Neuron (in vitro differentiated cells): ENCODE results near the gene NEK11.

ENCODE experiments used
- H2AFZ ChIP-seq: one replicate; pipeline ENCODE4 v1.6.1; 2013; ENCODE audit warnings: low read depth, mild to moderate bottlenecking, inconsistent platforms, low read length, moderate library complexity
- H3K27me3 ChIP-seq: one replicate; pipeline ENCODE4 v1.6.1; 2013; ENCODE audit warnings: low read length; ENCODE audit not compliant: insufficient read depth
- H3K36me3 ChIP-seq: one replicate; pipeline ENCODE4 v1.6.1; 2013; ENCODE audit warnings: low read length; ENCODE audit not compliant: insufficient read depth
- H3K4me1 ChIP-seq: one replicate; pipeline ENCODE4 v1.6.1; 2013; ENCODE audit warnings: low read length; ENCODE audit not compliant: insufficient read depth
- H3K4me3 ChIP-seq: 2 replicates; pipeline ENCODE4 v1.5.1; 2013; ENCODE audit warnings: mild to moderate bottlenecking, low read length, moderate library complexity
- H3K9me3 ChIP-seq: one replicate; pipeline ENCODE4 v1.6.1; 2013; ENCODE audit warnings: low read length

Gene NEK11

DNA sequence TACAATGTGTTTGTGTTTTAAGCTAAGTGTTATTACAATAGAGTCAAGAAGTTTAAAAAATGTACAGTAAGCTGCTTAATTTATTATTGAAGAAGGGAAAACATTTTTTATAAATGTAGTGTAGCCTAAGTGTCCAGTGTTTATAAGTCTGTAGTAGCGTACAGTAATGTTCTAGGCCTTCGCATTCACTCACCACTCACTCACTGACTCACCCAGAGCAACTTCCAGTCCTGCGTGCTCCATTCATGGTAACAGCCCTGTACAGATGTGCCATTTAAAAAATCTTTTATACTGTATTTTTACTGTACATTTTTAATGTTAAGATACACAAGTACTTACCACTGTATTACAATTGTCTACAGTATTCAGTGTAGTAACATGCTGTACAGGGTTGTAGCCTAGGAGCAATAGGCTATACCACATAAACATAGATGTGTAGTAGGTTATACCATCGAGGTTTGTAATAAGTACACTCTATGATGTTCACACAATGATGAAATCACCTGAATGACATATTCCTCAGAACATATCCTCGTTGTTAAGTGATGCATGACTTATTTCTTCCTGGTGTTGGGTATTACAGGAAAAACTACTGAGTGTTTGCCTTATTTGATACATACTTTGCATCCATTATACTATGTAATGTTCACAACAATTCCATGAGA is 198.3 kb downstream of the NEK11 start:
- no peaks in the 10 kb centered on the region for H3K4me1 ChIP-seq
- no peaks in the 10 kb centered on the region for H3K27me3 ChIP-seq
- no peaks in the 10 kb centered on the region for H3K9me3 ChIP-seq
- no peaks in the 10 kb centered on the region for H3K36me3 ChIP-seq
- H2AFZ ChIP-seq = no peak overlapping the region
- no peak overlapping the region for H3K4me3 ChIP-seq

DNA sequence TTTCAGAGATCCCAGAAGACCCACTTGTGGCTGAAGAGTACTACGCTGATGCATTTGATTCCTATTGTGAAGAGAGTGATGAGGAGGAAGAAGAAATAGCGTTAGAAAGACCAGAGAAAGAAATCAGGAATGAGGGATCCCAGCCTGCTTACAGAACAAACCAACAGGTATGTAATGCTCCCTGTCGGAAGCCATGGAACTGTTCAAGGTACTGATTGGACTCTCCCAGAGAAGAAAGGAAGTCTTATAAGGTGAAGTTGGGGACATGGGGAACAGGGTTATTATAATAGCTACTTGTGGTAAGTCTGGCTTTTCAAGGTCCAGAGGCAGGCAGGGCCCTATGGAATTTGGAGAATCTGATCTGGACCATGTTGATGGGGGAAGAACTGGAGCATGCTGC is 201.8 kb downstream of the NEK11 start:
- no peak overlapping the region for H3K4me3 ChIP-seq
- no peaks in the 10 kb centered on the region for H3K9me3 ChIP-seq
- no peak overlapping the region for H2AFZ ChIP-seq
- H3K36me3 ChIP-seq = no peaks in the 10 kb centered on the region
- H3K4me1 ChIP-seq = no peaks in the 10 kb centered on the region
- H3K27me3 ChIP-seq = no peaks in the 10 kb centered on the region

DNA sequence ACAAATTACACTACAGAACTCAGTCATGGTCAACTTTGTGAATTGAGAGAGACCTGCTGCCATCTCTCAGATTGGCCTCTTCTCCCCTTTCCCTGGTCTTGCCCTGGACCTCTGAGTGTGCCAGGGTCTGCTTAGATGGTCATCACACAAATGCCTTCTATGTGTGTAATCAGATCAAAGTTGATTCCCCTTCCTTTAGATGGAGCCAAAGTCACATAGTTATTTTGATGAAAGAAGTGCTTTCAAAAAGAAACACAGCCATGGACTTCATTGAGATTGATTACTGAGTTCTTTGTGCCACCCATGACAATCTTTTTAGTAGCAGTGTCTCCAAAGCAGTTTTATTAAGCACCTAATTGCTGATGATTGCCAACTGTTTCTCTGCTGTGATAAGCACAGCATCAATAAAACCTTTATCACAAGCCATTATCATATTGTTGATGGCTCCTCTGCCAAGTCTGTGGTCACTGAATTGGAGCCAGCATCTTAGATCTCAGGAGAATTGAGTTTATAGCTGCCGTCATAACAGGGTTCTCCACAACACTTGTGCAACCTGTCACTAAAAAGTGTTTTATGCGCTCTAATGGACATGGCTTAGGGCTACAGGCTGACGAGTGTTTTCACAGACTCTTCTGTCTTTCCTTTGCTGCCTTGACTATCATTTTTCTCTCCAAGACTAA is 205.2 kb downstream of the NEK11 start:
- Histone ChIP-seq H3K27me3 (no peaks in the 10 kb centered on the region), H3K4me3 (no peak overlapping the region), H2AFZ (no peak overlapping the region), H3K4me1 (peaks cover 7% of the 10 kb centered on the region), H3K9me3 (no peaks in the 10 kb centered on the region), H3K36me3 (no peaks in the 10 kb centered on the region)

DNA sequence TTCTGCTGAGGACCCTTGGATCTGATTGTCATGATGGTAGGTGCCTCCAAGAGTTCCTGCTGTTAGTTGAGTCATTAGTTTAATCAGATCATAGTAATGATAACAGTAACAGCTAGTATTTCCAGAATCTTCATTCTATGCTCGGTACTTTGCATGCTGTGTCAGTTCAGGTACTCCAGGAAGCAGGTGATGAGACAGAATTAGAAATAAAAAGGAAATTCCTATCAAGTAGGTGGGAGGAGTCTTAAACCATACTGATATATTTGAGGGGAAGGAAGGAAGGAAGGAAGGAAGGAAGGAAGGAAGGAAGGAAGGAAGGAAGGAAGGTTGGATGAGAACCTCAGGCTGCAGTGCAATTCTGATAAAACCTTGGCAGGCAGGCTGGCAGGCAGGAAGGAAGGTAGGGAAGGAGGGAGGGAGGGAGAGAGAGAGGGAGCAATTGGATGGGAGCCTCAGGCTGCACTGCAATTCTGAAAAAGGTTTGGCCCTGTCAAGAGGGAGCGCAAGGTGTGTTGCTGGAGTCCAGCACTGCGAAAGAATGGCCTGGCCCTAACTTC is 206.1 kb downstream of the NEK11 start:
- H3K9me3 ChIP-seq = no peaks in the 10 kb centered on the region
- peaks cover 7% of the 10 kb centered on the region for H3K4me1 ChIP-seq
- no peaks in the 10 kb centered on the region for H3K36me3 ChIP-seq
- no peak overlapping the region for H3K4me3 ChIP-seq
- H3K27me3 ChIP-seq = no peaks in the 10 kb centered on the region
- no peak overlapping the region for H2AFZ ChIP-seq

DNA sequence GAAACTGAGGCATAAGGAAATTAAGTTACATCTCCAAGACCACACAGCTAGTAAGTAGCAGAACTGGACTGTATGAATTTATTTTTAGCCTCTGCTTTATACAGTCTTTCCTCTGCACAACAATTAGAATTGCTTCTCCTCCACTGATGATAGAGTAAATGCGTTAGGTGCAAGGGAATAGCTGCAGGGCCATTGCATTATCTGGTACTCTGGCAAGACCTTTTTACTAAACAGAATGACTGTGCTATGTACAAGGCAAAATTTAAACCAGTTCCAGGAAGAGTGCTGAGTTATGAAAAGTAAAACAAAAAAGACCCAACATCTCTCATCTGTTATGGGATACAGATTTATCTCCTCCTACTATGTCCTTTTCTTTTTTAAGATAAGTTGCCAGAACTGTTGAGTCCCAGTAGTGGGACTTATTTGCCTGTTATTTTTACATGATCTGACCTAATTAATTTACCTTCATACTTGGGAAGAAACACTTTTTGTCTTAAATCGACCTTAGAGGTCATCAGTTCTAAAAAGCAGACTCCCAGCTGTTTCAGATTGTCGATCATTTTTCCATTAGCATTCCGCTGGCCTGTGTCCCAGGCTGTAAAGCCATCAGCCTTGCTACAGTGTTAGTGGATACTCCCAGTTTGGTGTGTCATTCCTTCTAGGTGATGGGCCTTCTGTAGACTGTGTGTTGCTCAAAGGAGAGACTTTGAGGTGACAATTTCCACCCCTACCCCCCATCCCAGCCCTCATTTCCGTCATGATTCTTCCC is 207.4 kb downstream of the NEK11 start:
- H2AFZ ChIP-seq = no peak overlapping the region
- no peak overlapping the region for H3K4me3 ChIP-seq
- peaks cover 7% of the 10 kb centered on the region for H3K4me1 ChIP-seq
- no peaks in the 10 kb centered on the region for H3K36me3 ChIP-seq
- no peaks in the 10 kb centered on the region for H3K9me3 ChIP-seq
- H3K27me3 ChIP-seq = no peaks in the 10 kb centered on the region

DNA sequence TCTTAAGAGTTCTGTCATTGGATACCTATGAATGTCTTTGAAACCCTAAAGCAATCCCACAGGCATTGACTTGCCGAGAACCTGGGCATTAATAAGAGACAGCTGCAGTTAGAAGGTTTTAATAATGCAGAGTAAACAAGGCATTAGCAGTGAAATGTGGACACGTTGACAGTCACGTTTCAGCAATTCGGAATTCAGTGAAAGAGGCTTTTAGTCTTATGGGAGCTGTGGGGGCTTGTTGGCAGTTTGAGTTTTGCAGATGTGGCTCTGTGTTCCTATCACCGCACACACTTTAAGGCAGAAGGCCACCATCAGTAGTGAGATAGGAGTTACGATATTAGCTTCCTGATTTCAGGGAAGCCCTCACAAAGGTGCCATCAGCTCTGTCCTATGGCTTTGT is 209.7 kb downstream of the NEK11 start:
- Histone ChIP-seq H3K9me3 (no peaks in the 10 kb centered on the region), H2AFZ (no peak overlapping the region), H3K27me3 (no peaks in the 10 kb centered on the region), H3K4me1 (peaks cover 7% of the 10 kb centered on the region), H3K4me3 (no peak overlapping the region), H3K36me3 (no peaks in the 10 kb centered on the region)

DNA sequence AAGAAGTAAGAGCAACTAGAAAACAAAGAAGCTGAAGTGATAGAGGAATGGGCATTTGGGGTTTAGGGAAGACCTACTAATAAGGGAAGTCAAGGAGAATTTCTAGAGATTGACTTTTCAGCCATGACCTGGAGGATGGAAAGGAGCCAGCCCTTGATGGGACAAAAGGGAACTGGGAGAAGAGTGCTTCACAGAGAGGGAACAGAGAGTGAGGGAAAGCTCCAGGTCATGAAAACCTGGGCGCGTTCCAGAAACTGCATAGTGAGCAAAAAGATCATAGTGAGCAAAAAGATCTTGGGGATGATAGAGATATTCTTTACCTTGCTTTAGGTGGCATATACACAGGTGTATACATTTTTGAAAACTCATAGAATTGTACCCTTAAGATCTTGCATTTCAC is 211.8 kb downstream of the NEK11 start:
- H3K36me3 ChIP-seq = no peaks in the 10 kb centered on the region
- H3K4me1 ChIP-seq = peaks cover 7% of the 10 kb centered on the region
- H3K27me3 ChIP-seq = no peaks in the 10 kb centered on the region
- H2AFZ ChIP-seq = no peak overlapping the region
- H3K9me3 ChIP-seq = no peaks in the 10 kb centered on the region
- no peak overlapping the region for H3K4me3 ChIP-seq

DNA sequence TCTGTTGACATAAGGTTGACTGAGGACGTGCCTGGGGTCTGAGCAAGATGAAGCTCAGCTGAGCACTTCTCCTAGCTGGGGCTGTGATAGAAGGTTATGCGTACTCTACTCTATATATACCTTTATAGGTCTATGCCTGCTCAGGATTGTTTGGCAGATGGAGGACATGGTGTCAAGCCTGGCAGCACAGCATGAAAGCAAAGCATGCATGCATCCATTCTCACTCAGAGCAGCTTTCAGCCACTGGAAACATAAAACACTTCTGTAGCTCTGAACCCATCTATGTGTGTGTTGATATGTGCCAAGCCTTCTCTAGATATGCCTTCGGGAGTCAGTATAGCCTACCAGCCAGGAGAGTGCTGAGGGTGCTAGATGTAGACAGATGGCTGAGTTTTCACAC is 212.6 kb downstream of the NEK11 start:
- Histone ChIP-seq H3K4me3 (no peak overlapping the region), H3K4me1 (peaks cover 7% of the 10 kb centered on the region), H3K9me3 (no peaks in the 10 kb centered on the region), H2AFZ (no peak overlapping the region), H3K27me3 (no peaks in the 10 kb centered on the region), H3K36me3 (no peaks in the 10 kb centered on the region)

DNA sequence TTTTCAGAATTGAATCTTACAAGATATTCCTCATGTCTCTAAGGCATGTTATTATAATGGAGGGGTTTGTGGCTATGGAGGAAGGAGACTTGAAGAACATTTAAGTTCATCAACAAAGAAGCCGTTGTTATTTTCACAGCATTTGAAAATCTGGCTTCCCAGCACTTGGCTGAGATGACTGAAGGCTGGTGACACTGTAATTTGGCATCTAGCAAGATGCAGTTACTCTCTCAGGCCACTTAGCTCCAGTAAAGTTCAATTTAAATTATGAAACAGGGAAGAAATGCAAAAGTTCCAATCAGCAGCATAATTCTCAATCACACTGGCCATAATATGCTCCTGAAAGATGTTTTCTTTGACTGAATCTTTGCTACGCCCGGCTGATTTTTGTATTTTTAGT is 215.5 kb downstream of the NEK11 start:
- Histone ChIP-seq H3K4me3 (no peak overlapping the region), H3K4me1 (no peaks in the 10 kb centered on the region), H3K36me3 (no peaks in the 10 kb centered on the region), H2AFZ (no peak overlapping the region), H3K9me3 (no peaks in the 10 kb centered on the region), H3K27me3 (no peaks in the 10 kb centered on the region)

DNA sequence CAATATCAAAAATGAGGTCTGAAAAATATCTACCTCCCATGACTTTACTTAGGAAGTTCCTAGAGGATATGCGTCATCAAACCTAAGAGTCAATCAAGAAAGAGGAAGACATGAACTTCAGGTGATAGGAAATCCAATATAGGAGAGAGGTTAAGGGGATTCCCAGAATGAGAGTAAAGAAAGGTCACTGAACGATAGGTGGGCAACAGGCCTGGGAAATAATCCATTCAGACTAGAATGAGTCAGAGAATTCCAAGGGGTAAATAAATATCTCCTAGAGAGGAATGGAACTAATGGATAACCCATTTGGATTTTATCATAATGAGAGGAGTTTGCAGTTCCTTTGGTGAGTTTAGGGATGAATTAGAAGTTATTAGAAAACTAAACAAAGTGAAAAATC is 223.8 kb downstream of the NEK11 start:
- no peak overlapping the region for H3K4me3 ChIP-seq
- H3K27me3 ChIP-seq = no peaks in the 10 kb centered on the region
- no peaks in the 10 kb centered on the region for H3K36me3 ChIP-seq

DNA sequence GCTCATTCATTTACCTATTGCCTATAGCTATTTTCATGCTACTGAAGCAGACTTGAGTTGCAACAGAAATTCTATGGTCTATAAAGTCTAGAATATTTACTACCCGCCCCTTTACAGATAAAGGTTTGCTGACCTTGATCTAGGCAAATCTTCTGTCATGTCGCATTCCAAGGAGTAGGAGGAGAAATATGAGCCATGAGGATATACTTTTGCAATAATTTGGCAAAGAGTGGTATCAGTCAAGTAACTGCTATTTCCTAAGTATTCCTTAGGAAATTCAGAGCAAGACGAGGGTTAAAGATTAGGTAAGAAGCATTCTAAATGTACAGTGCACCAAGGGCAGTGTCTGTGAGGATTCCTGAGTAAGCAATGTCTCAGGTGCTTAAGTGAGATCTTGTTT is 233.8 kb downstream of the NEK11 start:
- Histone ChIP-seq H3K9me3 (no peaks in the 10 kb centered on the region), H3K27me3 (peaks cover 2% of the 10 kb centered on the region), H2AFZ (no peak overlapping the region), H3K4me1 (no peaks in the 10 kb centered on the region), H3K36me3 (no peaks in the 10 kb centered on the region), H3K4me3 (no peak overlapping the region)

More for the DNA sequence above, 223.8 kb downstream of the NEK11 start:
- no peaks in the 10 kb centered on the region for H3K4me1 ChIP-seq
- no peaks in the 10 kb centered on the region for H3K9me3 ChIP-seq
- no peak overlapping the region for H2AFZ ChIP-seq

DNA sequence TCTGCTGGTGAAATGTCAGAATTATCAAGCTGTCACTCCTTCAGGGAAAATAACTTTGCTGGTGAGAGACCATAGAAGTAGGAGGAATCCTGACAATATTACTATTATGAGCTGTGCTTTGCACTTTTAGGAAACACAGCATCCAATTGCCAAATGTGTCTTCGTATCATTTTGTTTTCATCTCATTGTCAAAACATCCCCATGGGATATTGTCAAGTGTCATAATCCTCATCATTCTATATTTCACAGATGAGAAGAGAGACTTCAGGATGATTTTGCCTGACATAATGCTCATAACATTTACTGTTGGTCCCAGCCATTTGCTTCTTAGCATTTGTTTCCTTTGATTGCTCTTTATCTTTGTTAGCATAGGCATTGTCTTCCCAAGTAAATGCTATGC is 234.4 kb downstream of the NEK11 start:
- Histone ChIP-seq H3K27me3 (peaks cover 2% of the 10 kb centered on the region), H2AFZ (no peak overlapping the region), H3K36me3 (no peaks in the 10 kb centered on the region), H3K4me1 (no peaks in the 10 kb centered on the region), H3K4me3 (no peak overlapping the region), H3K9me3 (no peaks in the 10 kb centered on the region)

DNA sequence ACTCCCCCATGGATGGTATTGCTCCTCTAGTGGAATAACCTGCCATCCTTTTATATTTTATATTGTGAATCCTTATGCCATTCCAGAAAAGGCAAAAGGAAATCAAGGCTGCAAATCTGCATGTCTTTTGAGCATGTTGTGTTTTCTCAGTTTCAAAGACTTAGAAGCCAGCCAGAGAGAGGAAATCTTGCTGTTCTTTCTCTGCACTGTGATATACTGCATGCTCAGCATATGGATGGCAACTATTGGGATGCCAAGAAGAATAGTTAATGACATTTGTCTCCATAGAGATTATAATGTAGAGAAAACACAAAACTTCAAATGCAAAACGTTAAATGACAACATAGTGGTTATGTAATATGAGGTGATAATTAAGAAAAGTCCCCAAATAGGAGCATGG is 248.9 kb downstream of the NEK11 start:
- Histone ChIP-seq H3K27me3 (no peaks in the 10 kb centered on the region), H3K4me1 (no peaks in the 10 kb centered on the region), H2AFZ (no peak overlapping the region), H3K4me3 (no peak overlapping the region), H3K36me3 (no peaks in the 10 kb centered on the region), H3K9me3 (no peaks in the 10 kb centered on the region)
